HG02571 (cell line): Measurements from ENCODE around the gene ADAMTS17.

Experiments used
- ATAC-seq: cut with Tn5 transposase; IDR thresholded peaks from one replicate; pipeline ENCODE4 v1.9.1; 2021; ENCODE audit warnings: mild to moderate bottlenecking, moderate library complexity; ENCODE audit not compliant: unreplicated experiment

Gene ADAMTS17

DNA sequence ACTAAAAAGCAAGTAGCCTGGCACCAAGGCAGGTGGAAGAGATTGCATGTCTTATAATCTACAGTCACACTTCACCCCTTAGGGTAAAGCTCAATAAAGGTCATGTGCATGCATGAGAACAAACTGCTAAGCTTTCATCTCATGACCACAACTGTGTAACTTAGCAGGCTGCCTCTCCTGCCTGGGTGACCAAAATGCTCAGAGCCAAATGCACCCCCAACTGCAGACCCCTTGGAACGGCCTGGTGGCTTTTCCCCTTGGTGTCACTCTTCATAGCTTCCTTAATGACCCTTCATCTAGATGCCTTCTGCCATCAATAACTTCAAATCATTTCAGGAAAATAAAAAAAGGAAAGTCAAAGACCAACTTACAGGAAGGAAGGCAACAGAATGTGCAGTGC is 88.1 kb downstream of the ADAMTS17 start:
- no peak for ATAC-seq

DNA sequence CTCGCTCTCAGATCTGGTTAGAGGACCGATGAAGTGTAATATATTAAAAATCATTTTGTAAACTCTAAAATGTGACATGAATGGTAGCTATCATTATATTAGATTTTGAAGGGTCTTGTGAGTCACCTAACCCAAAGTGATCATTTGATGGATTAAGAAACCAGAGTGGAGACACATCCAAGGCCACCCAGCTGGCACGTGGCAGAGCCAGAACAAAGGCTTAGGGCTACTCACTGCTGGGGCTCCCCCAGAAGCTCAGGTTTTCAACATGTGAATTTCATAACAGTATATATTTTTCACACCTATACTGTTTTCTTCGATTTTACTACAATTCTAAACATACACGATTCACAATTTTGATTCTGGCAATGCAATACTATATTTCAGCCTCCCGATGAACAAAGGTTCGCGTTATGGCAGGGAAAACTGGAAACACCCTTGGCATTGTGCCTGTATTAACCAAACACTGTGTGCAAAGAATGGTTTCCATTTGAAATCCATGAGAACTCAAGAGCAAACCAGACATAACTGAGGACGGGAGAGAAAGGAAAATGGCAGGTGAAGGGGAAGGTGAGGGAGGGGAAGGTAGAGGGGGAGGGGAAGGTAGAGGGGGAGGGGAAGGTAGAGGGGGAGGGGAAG is 88.9 kb downstream of the ADAMTS17 start:
- no peak for ATAC-seq

DNA sequence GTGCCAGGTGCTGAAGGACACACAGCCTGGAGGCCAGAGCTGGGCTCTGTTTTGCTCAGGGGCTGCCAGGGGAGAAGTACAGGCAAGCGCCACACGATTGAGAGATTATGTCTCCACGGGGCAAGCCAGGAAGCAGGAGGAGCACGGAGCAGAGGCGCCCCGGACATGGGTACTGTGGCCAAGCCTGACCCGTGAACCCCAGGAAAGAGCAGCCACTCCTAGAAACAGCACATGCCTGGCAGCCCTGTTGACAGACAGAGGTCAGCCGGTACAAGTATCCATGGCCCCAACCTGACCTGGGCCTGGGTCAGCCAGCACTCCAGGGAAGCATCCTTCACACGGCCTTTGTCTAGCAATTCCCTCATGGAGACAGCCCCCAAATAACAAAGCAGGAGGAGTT is 89.4 kb downstream of the ADAMTS17 start:
- no peak for ATAC-seq

DNA sequence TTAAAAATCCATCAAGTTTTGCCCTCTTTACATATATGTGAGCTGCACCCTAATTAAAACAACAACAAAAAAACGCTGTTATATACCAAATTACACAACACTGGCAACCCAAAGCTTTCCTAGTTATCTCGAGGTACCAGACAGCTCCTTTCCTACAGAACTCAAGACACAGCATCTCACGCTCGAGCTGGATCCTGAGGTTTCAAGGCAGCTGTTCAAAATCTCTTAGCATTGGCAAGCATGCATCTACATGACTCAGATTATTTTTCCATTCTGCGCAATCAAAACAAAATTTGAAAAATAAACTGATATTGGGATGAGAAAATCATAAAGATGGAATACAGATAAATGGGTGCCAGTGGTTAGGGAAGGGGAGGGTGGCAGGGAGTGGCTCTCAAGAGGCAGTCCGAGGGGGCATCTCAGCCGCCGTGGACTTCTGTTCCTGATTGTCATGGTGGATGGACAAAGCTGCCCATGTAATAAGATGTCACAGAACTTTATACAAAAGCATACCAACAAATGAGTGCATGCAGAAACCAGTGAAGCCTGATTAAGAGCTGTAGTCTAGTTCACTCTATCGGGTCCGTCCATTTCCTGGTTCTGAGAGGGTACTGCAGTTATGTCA is 91.5 kb downstream of the ADAMTS17 start:
- no peak for ATAC-seq

DNA sequence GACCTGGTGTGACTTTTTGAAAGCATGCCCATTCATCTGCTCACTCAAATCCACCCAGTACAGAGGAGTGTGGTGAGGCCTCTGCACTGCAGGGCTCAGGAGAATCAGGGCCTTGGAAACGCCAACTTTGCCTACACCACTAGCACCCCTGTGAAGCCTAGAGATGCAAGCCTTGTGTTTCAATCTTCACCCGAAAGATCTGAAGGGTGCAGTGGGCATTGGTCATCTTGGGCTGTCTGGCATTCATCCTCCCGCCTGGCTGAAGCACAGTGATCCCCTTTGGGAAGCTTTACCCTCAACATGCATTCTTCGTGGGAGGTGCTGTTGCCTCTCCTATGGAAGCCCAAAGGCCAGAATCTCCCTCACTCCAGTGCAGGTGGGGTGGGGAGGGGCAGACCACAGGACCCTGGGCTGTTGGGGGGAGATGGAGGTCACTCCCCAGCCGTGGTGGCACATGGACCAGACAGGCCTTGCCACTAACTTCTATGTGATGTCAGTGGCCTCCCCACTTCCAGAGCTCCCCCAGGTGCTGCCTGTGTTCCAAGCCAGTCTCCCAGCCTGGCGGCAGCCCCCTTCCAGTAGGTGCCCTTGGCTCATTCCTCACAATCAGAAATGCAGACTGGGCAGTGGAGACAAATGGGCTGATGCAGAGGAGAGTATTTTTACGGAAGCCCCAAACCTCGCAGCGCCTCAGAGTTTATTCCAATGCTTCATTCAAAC is 92.5 kb downstream of the ADAMTS17 start:
- ATAC-seq = no peak

DNA sequence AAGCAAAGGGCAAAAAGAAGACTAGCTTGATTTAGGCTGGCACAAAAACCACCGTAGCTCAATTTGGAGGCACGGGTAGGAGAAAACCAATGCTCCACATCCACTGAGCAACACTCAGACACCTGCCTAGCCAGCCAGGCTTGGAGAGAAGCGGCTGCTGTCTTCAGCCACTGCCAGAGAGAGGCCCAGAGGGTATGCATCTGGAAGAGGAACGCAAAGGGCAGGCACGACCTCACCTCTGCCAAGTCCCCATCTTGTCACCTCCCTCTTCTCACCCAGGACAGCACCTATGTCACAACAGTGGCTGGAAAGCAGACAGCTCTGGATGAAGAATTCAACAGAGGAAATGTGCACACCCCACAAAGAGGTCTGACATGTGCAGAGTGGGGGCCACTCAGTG is 93.5 kb downstream of the ADAMTS17 start:
- no peak for ATAC-seq

DNA sequence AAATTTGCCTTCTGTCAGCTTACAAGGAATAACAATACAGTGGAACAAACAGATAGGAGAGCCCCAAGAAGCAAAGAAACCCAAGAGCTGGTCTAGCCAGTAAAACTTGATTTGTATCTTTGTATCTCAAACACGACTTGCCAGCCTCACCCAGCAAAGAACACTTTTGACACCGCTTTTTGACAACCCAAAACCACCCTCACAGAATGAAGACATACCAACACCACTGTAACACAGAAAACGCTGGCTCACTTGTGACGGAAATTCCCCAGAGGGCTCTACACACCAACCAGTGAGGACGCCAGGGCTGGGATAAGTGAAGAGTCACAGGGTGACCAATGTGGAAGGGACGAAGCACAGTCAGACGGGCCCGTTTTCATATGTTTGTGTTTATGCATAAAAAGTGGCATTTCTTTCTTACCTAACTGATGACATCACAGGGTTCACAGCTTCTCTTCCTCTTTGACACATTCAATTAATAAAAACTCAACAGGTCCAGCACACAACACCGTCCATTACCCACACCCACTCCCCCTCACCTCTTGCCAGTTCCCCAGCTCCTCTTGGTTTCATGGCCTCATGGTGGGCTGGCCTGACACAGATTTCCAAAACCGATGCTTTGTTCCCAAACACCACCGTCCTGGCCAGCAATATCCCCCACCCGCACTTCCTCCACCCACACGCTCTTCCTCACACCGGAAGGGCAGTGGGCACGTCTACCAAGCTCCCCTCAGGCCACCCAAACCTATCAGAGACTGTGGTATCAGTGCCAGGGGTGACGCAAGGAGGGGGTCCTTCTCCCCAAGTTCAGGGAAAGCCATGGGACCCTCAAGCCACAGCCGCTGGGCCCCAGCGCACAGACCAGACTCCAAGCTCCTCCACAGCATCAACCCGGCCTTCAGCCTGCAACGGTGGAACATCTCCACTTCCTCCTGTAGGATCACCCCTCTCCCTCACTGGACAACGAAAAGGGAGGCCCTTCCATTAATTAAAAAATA is 94.2 kb downstream of the ADAMTS17 start:
- no peak for ATAC-seq

DNA sequence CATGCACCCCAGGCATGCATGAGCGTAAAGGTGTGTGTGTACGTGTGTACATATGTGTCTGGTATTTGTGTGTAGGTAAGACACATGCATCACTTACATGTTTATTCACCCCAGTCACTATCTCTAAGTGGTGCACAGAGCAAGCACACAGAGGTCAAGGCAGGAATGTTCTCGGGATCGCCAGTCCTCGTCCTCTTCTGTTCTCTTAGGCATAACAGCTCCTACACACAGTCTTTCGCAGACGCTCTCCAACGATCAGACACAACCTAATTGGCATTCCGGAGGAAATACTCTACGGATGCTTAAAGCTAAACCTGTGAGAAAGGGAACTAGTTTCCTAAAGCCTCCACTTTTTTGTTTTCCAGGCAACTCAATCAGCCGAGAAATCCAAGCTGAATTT is 95.9 kb downstream of the ADAMTS17 start:
- ATAC-seq = no peak

DNA sequence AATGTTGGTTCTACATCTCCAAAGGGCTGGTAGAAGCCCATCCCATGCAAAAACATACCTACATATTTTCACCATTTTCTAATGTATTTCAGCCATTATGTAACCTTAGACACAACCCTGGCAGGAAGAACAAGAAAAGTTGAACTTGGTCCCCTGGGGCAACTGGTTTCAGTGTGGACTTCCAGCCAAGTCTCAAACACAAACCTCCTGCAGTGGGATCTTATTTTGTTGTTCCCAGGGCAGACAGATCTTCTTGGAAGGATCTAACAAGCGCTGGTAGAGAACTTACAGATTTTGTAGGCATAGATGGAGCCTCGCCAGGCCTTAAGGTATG is 96.3 kb downstream of the ADAMTS17 start:
- no peak for ATAC-seq

DNA sequence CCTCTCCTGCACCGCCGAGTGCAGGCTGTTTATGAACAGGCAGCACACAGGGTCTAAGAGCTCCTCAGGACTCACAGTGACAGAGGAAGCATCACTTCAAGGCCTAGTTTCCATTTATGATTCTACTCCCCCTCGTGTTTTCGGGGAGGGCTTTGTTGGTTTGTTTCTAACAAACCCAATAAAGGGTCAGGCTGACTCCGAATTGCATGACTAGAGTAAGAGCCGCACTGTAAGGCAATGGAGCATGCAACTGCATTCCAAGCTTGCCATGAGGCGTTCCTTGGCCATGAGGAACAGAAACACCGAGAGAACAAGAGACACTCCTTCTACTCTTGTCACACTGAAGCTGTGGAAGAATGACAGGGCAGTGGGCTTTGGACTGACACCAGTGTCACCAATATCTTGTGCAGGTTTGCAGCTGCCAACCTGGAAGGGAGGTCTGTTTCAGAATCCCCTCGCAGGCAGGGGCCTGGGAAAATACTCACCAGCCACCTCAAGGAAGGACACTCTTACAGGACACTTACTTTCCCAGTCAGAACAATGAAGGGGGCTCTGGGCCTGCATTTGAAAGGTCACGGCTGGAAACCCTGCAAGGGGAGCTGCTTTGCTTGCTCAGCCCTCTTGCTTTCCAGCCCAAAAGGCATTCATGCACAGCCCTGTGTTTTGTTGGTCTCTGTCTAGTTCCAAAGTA is 96.8 kb downstream of the ADAMTS17 start:
- no peak for ATAC-seq

DNA sequence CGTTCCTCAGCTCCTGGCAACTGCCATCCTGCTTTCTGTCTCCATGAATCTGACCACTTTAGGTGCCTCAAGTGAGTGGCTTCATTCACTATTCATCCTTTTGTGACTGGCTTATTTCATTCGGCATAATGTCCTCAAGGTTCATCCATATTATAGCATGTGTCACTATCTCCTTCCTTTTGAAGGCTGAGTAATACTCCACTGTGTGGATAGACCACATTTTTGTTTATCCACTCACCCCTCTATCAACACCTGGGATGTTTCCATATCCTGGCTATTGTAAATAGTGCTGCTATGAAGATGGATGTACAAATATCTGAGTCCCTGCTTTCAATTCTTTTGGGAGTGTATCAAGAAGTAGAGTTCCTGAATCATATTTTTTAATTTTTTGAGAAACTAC is 98.8 kb downstream of the ADAMTS17 start:
- ATAC-seq = no peak

DNA sequence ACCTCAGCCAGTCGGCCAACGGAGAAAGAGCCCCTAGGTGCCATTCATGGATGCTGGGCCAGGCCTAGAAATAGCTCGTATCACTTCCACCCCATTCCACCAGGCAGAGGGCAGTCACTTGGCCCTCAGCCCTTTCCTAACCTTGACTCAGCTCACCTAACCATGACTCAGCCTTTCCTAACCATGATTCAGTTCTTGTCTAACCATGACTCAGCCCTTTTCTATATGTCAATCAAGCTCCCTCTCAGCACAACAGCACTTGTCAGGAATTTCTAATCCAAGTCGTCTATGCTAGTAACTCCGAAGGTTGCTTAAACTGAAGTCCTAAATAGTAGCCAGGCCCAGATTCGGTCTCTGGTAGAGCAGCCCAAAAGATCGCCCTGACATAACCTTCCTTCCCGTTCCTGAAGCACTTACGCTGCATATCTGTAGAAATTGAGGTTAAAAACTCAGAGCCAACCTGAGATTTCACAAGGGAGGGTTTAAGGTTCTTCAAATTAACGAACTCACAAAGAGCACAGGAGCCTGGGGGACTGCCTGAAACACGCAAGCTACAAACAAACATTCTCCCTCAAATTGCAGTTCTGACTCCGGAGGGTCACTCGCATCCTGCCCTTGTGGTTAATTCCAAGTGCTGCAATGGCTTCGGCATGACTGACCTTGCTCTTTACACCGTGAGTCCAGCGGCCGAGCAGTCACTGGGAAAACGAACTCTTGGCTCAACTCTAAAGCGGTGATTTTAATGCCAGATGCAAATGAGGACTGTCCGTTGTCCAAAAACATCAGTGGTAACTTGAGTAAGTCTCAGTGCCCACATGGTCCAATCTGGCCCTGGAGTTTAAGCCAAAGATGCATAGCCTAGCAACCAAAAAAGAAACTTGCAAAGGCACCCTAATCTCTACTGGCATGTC is 99.9 kb downstream of the ADAMTS17 start:
- ATAC-seq = no peak

DNA sequence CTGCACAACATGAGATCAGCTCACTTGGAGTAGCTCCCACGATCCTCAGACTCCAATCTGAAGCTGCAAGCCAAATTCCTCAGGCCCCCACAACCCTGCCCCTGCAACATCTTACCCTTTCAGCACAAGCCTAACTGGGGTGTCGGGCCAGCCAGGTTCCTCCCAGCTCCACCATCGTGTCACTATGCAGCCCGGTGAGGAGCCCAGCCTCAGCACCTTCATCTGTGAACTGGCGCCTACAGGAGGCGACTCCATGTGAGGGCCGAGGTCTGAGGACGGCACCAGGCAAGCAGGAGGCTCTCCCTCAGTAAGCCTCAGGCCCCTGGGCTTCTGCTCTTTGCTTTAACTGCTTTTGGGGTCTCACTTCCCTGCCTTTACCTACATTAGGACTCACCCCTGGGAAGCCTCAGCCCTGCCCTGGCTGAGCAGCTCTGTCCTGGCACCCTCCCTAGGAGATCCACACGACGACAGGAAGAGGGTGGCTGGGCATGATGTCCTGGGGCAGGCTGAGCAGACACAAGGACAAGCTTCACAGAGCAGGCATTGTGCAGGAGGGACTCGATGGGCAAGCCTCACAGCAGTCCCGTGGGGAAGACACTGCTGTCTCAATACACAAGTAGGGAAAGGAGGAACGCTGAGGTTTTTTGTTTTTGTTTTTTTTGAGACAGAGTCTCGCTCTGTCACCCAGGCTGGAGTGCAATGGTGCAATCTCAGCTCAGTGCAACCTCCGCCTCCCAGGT is 104.6 kb downstream of the ADAMTS17 start:
- ATAC-seq = no peak

DNA sequence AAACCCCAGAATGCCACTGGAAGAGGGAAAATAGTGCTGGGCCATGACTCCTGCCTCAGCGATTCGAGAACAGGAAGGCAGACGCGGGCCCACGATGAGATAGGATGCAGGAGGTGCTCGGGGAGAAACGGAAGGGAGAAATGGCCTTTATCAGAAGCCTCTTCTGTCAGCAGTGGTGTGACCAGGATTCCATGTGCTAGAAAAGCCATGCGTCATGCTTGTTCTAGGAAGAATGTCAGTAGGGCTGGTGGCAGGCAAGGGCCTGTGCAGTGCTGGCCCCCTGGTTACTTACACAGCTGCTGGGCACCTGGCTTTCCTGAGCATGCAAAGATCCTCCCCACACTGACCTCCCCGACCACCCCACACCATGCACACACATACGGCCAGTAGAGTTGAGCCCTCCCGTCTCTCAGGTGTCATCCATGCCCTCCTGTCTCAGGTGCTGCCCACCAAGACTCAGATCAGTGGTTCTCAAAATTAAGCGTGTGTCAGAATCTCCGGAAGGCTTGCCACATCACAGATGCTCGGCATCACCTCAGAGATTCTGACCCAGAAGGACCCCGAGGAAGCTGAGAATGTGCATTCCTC is 106.7 kb downstream of the ADAMTS17 start:
- no peak for ATAC-seq

DNA sequence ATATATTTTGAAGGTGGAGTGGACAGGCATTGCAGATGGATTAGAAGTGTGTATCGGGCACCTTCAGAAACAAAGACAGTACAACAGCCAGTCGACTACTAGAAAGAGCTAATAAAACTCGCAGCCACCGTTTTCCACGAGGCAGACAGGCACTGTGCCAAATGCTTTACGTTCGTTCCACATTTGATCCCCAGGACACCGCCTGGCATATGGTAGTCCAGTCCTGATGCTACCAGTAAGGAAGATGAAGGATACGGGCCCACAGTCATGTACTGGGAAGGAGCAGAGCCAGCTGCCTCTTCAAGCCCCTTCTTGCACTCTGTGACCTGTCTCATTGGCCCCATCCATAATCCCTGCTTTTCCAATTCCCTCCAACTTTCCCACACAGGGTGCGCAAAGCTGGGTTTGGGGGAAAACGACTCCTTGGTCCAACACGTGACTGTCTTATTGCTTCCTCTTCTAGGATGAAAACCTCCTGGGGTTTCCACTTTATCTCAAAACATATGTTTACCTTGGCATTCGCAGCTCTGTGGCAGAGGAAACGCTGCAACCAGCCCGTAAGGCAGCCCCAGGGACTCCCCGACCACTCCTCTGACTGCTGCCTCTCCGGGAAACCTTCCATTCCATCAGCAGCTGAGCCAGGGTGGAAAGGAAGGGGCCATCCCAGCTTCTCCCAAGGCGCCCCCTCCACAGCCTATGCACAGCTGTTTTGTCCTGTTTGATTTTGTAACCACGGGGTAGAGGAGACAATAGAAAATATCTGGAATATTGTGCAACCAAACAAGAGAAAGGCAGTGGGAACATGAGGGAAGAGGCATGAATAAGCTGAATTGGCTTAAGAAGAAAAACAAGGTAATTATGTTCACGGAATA is 107.4 kb downstream of the ADAMTS17 start:
- ATAC-seq = no peak

DNA sequence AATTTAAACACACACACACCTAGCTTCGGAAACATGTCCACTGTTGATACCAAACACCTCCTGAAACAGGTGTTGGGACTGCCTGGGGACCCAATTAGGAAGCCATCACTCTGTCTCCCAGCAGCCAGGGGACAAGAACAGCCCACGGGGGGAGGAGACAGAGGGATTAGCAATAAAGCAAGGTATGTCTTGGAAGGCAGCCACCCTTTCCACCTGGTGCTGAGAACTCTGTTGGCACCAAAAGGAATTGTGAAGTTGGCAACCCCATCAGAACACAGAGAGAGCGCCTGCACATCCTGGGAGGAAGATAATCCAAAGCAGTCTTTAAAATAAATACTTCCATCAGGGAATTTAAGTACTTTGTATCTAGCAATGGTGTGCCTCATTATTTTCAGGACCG is 111.0 kb downstream of the ADAMTS17 start:
- no peak for ATAC-seq
